Endothelial cell of umbilical vein (primary cell): ENCODE results near the gene SLC43A1. TPM values are rescaled to one million over a fixed set of nuclear protein-coding genes. Genes with fewer than 3 reads are reported as not detected.
A peak's percentile ranks its signal among the peaks of the same experiment; 100 is the strongest.

Experiments used
- BruUV-seq: library from RNA; stranded (reverse); fragments of 400-500 nt; replicated peaks from 2 replicates; lab custom pipeline; 2021; lab: Mats Ljungman, UMichigan
- CTCF ChIA-PET: fragments of 300-600, 350-600 bp; sonication (Branson Sonifier 250); formaldehyde crosslinking; loops from one replicate; lab custom pipeline; 2021; ENCODE audit warnings: antibody characterized with exemption, inconsistent platforms; lab: Charles Lee
- POLR2A ChIA-PET: fragments of 300-600, 350-600 bp; sonication (Branson Sonifier 250); formaldehyde crosslinking; loops from one replicate; lab custom pipeline; 2021; ENCODE audit warnings: antibody characterized with exemption, inconsistent platforms; lab: Charles Lee
- DNase-seq: peaks from one replicate; pipeline ENCODE4 v3.0.0-alpha.2; 2011; ENCODE audit warnings: low read depth, low spot score
- FAIRE-seq: peaks from 2 replicates; lab custom pipeline; 2011; peaks lifted over from hg19 to GRCh38; lab: Jason Lieb, UNC
- H2AFZ ChIP-seq: 2 replicates; pipeline ENCODE4 v1.6.0; 2012; ENCODE audit warnings: low read depth, low read length, control low read depth, inconsistent platforms
- H3K27ac ChIP-seq: 2 replicates; pipeline ENCODE4 v1.5.1; 2011; ENCODE audit warnings: low read depth, mild to moderate bottlenecking, control low read depth, low read length, moderate library complexity; ENCODE audit not compliant: insufficient read depth
- H3K27me3 ChIP-seq, 2 experiments: 2 replicates each; pipeline versions ENCODE4 v1.6.0 to v1.6.1; 2011; ENCODE audit warnings: low read length in 2 of 2, mixed read lengths in 1 of 2; ENCODE audit not compliant: control insufficient read depth in 2 of 2, insufficient read depth in 2 of 2
- H3K36me3 ChIP-seq, 2 experiments: 2 replicates in 1 of 2; 3 replicates in 1 of 2; pipeline ENCODE4 v1.5.1; 2011; ENCODE audit warnings: low read length in 2 of 2, mild to moderate bottlenecking in 1 of 2, moderate library complexity in 1 of 2; ENCODE audit not compliant: control insufficient read depth in 2 of 2, insufficient read depth in 2 of 2; ENCODE audit errors: extremely low read depth in 1 of 2
- H3K4me1 ChIP-seq: 3 replicates; pipeline ENCODE4 v1.5.1; 2011; ENCODE audit warnings: mild to moderate bottlenecking, low read length; ENCODE audit not compliant: control insufficient read depth, insufficient read depth; ENCODE audit errors: extremely low read depth
- H3K4me2 ChIP-seq: 2 replicates; pipeline ENCODE4 v1.6.1; 2011; ENCODE audit warnings: low read length, control low read depth, mixed read lengths; ENCODE audit not compliant: insufficient read depth
- H3K4me3 ChIP-seq, 3 experiments: fragments of 200-600 bp in 1 of 3; sonication (generic), shearing (Covaris generic) in 1 of 3; replicated peaks in 1 of 3; 2 replicates each; pipeline ENCODE4 v1.5.1; 2011 to 2016; ENCODE audit warnings: control low read depth in 3 of 3, low read length in 3 of 3, mild to moderate bottlenecking in 2 of 3, inconsistent platforms in 1 of 3, low read depth in 1 of 3, moderate library complexity in 1 of 3; ENCODE audit not compliant: insufficient read depth in 1 of 3
- H3K79me2 ChIP-seq: 2 replicates; pipeline ENCODE4 v1.6.0; 2012; ENCODE audit warnings: low read length, inconsistent platforms; ENCODE audit not compliant: control insufficient read depth, insufficient read depth
- H3K9ac ChIP-seq: replicated peaks from 2 replicates; pipeline ENCODE3; 2011; ENCODE audit warnings: low read length, control low read depth; ENCODE audit not compliant: insufficient read depth; ENCODE audit errors: extremely low read depth
- H3K9me1 ChIP-seq: replicated peaks from 3 replicates; pipeline ENCODE4 v1.6.0; 2011; ENCODE audit warnings: mild to moderate bottlenecking, low read length; ENCODE audit not compliant: control insufficient read depth, insufficient read depth; ENCODE audit errors: extremely low read depth
- H3K9me3 ChIP-seq: replicated peaks from 2 replicates; pipeline ENCODE4 v1.5.1; 2012; ENCODE audit warnings: low read length, inconsistent platforms; ENCODE audit not compliant: control insufficient read depth, insufficient read depth
- H4K20me1 ChIP-seq: replicated peaks from 2 replicates; pipeline ENCODE3; 2011; ENCODE audit warnings: mild to moderate bottlenecking, low read length; ENCODE audit not compliant: control insufficient read depth, insufficient read depth; ENCODE audit errors: extremely low read depth
- EZH2 ChIP-seq: IDR thresholded peaks from 2 replicates; pipeline ENCODE4 v1.6.1; 2012; ENCODE audit warnings: borderline replicate concordance, low read depth, mild to moderate bottlenecking, moderate library complexity, low read length, inconsistent platforms; ENCODE audit not compliant: severe bottlenecking
- FOS ChIP-seq: IDR thresholded peaks from 2 replicates; pipeline ENCODE4 v1.6.1; 2011; ENCODE audit warnings: mild to moderate bottlenecking, low read length, moderate library complexity, borderline replicate concordance; ENCODE audit not compliant: insufficient read depth
- GATA2 ChIP-seq: IDR thresholded peaks from 2 replicates; pipeline ENCODE4 v1.7.0; 2011; ENCODE audit warnings: low read depth, mild to moderate bottlenecking, moderate library complexity, mixed read lengths, low read length; ENCODE audit not compliant: insufficient read length, insufficient read depth
- JUN ChIP-seq: IDR thresholded peaks from 2 replicates; pipeline ENCODE4 v1.6.1; 2011; ENCODE audit warnings: borderline replicate concordance, low read depth; ENCODE audit not compliant: insufficient read length, insufficient read depth
- MYC ChIP-seq: IDR thresholded peaks from one replicate; pipeline ENCODE4 v1.6.1; 2011; ENCODE audit warnings: mild to moderate bottlenecking, low read depth, low read length
- POLR2A ChIP-seq: IDR thresholded peaks from 2 replicates; pipeline ENCODE4 v1.6.1; 2012; ENCODE audit warnings: low read depth, mild to moderate bottlenecking, control low read depth, low read length
- POLR2AphosphoS5 ChIP-seq: IDR thresholded peaks from 2 replicates; pipeline ENCODE4 v1.6.1; 2012; ENCODE audit warnings: low read depth, mild to moderate bottlenecking, control low read depth, low read length, moderate library complexity; ENCODE audit not compliant: insufficient read depth
- dilution Hi-C: fragments of 300-500 bp; cut with MboI; formaldehyde crosslinking; loops from one replicate; pipeline ENCODE4 v1.15.0; 2019; ENCODE audit warnings: low sequenced_read_pairs; ENCODE audit not compliant: extremely low pct_ligation_motif_present
- intact Hi-C: fragments of 100-400 bp; cut with micrococcal nuclease; formaldehyde crosslinking; loops from one replicate; pipeline ENCODE4 v1.10.0; 2022
- polyA plus RNA-seq, 4 experiments: library from polyadenylated mRNA; depleted of rRNA in 3 of 4; stranded (reverse) in 3 of 4; unstranded in 1 of 4; fragments of >200 nt; gene quantifications; 2 replicates each; pipeline versions ENCODE4 v1.2.1 to v1.2.3, GENCODE V29; 2011 to 2012; ENCODE audit warnings: missing spikeins in 1 of 4
- total RNA-seq: library from RNA; stranded (reverse); gene quantifications from 2 replicates; pipeline ENCODE4 v1.2.3, GENCODE V29; 2021
- TF ChIP-seq, protein P1 (sequence below), 2 donors: IDR thresholded peaks; 1 replicate in 1 of 2; 2 replicates in 1 of 2; pipeline ENCODE4 v1.5.1; 2011; ENCODE audit warnings: low read length in 2 of 2, mild to moderate bottlenecking in 2 of 2, moderate library complexity in 2 of 2, control low read depth in 1 of 2, inconsistent platforms in 1 of 2, low read depth in 1 of 2; ENCODE audit not compliant: insufficient read depth in 1 of 2; ENCODE audit errors: extremely low read depth in 1 of 2
- TF ChIP-seq, protein P2 (sequence below): IDR thresholded peaks from 2 replicates; pipeline ENCODE4 v1.6.1; 2011; ENCODE audit not compliant: insufficient read depth, insufficient read length

The SLC43A1 gene
- total and polyA plus RNA-seq, 2 donors (not counting 3 experiments of a cell fraction or from before 2014, with no cell fraction given): 13.7 to 19.5 TPM

DNA sequence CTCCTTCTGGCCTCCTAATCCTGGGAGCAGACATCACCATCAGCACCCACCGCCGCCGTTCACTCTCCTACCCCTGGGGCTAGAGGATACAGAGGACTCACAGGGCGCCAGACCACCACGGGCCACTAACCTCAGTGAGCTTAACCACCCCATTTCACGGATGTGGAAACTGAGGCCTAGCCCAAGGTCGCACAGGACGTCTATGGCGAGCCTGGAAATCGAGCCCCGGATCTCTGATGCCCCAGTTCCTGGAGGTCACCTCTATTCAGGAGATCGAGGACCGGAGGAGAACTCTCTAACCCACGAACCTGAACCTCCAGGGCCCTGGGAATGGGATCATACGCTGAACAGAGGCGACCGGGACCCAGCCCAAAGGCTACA is 14.7 kb upstream of the SLC43A1 start:
- ChIA-PET POLR2A (interaction anchor here (1.5 kb wide), 1 partner anchor 111 kb away, joined by 3 read pairs; no protein-coding TSS in a partner anchor), CTCF (interaction anchor here (1.0 to 10.9 kb wide), 6 partner anchors 14 to 184 kb away, joined by 3 to 316 read pairs (median 42); partner anchors contain the start of genes RTN4RL2 and SLC43A1)
- DNase-seq (no peak), FAIRE-seq (no peak)
- Histone ChIP-seq H2AFZ (peak overlapping the region; percentile 67), H3K79me2 (peaks cover 18% of the 10 kb centered on the region), H3K36me3 (peaks cover 2 to 6% of the 10 kb centered on the region in 2 experiments), H3K27ac (peak overlapping the region; percentile 48), H3K4me2 (peak overlapping the region; percentile 96), H4K20me1 (no peaks in the 10 kb centered on the region), H3K4me1 (peaks cover 21% of the 10 kb centered on the region), H3K9ac (peak overlapping the region; percentile 69), H3K4me3 (peak overlapping the region; percentile 53 to 74 (median 69)), H3K9me1 (no peaks in the 10 kb centered on the region), H3K27me3 (no peaks in the 10 kb centered on the region), H3K9me3 (no peaks in the 10 kb centered on the region)
- intact Hi-C loops (loop anchor here (1.0 kb wide), 3 partner anchors 36 to 127 kb away; partner anchors contain the start of gene CLP1), dilution Hi-C loops (no loop called here)
- TSS peak; percentile 79 for BruUV-seq
- TF ChIP-seq FOS: no peak
- no peak for TF ChIP-seq POLR2A

GRCh38 chr11:57529012-57529411 is 13.5 kb upstream of the SLC43A1 start:
- Histone ChIP-seq H3K4me1 (peaks cover 21% of the 10 kb centered on the region), H3K9me3 (no peaks in the 10 kb centered on the region), H3K4me3 (no peak overlapping the region), H4K20me1 (no peaks in the 10 kb centered on the region), H3K4me2 (peak overlapping the region; percentile 96), H3K36me3 (peaks cover 2 to 6% of the 10 kb centered on the region in 2 experiments), H3K27ac (no peak overlapping the region), H2AFZ (no peak overlapping the region), H3K9me1 (no peaks in the 10 kb centered on the region), H3K9ac (no peak overlapping the region), H3K27me3 (no peaks in the 10 kb centered on the region), H3K79me2 (peaks cover 18% of the 10 kb centered on the region)
- no peak for FAIRE-seq
- TF ChIP-seq GATA2 (no peak), MYC (no peak), POLR2A (no peak), FOS (no peak), POLR2AphosphoS5 (no peak), EZH2 (no peak), JUN (no peak)
- TF ChIP-seq, protein P1, sequence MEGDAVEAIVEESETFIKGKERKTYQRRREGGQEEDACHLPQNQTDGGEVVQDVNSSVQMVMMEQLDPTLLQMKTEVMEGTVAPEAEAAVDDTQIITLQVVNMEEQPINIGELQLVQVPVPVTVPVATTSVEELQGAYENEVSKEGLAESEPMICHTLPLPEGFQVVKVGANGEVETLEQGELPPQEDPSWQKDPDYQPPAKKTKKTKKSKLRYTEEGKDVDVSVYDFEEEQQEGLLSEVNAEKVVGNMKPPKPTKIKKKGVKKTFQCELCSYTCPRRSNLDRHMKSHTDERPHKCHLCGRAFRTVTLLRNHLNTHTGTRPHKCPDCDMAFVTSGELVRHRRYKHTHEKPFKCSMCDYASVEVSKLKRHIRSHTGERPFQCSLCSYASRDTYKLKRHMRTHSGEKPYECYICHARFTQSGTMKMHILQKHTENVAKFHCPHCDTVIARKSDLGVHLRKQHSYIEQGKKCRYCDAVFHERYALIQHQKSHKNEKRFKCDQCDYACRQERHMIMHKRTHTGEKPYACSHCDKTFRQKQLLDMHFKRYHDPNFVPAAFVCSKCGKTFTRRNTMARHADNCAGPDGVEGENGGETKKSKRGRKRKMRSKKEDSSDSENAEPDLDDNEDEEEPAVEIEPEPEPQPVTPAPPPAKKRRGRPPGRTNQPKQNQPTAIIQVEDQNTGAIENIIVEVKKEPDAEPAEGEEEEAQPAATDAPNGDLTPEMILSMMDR (IDR thresholded peaks at IDR 0.05; ENCODE audit: extremely low read depth in 1 of 2, insufficient read depth in 1 of 2, low read depth in 1 of 2, low read length in 2 of 2): no peak
- TF ChIP-seq, protein P2, sequence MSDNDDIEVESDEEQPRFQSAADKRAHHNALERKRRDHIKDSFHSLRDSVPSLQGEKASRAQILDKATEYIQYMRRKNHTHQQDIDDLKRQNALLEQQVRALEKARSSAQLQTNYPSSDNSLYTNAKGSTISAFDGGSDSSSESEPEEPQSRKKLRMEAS: no peak
- dilution Hi-C loops: no loop called here
- intact Hi-C loops: no loop called here
- ChIA-PET POLR2A (no interaction called here), CTCF (interaction anchor here (1.3 to 10.9 kb wide), 7 partner anchors 13 to 183 kb away, joined by 3 to 316 read pairs (median 8); partner anchors contain the start of genes RTN4RL2, SLC43A1 and UBE2L6)
- no peak for DNase-seq
- no TSS peak for BruUV-seq
